Fibroblast of the aortic adventitia (primary cell): ENCODE results near the gene PIPOX. TPM values are rescaled to one million over a fixed set of nuclear protein-coding genes. Genes with fewer than 3 reads are reported as not detected.

Experiments
- DNase-seq: peaks from one replicate; pipeline ENCODE4 v3.0.0-alpha.2; 2010; ENCODE audit warnings: low read depth
- H3K4me3 ChIP-seq: 2 replicates; pipeline ENCODE4 v1.5.1; 2011; ENCODE audit warnings: low read depth, mild to moderate bottlenecking, control low read depth, low read length, moderate library complexity
- total RNA-seq: library from RNA; depleted of rRNA; stranded (reverse); fragments of >200 nt; gene quantifications from 2 replicates; pipeline ENCODE4 v1.2.3, GENCODE V29; 2012; ENCODE audit warnings: low replicate concordance
- TF ChIP-seq, protein P1 (sequence below): IDR thresholded peaks from 2 replicates; pipeline ENCODE4 v1.5.1; 2011; ENCODE audit warnings: mild to moderate bottlenecking, low read length, control low read depth, inconsistent platforms; ENCODE audit not compliant: insufficient read depth

Gene PIPOX
- total RNA-seq, 1 donor: 1.8 TPM

- no peak for DNase-seq
- no peak overlapping the region for H3K4me3 ChIP-seq
- TF ChIP-seq, protein P1, sequence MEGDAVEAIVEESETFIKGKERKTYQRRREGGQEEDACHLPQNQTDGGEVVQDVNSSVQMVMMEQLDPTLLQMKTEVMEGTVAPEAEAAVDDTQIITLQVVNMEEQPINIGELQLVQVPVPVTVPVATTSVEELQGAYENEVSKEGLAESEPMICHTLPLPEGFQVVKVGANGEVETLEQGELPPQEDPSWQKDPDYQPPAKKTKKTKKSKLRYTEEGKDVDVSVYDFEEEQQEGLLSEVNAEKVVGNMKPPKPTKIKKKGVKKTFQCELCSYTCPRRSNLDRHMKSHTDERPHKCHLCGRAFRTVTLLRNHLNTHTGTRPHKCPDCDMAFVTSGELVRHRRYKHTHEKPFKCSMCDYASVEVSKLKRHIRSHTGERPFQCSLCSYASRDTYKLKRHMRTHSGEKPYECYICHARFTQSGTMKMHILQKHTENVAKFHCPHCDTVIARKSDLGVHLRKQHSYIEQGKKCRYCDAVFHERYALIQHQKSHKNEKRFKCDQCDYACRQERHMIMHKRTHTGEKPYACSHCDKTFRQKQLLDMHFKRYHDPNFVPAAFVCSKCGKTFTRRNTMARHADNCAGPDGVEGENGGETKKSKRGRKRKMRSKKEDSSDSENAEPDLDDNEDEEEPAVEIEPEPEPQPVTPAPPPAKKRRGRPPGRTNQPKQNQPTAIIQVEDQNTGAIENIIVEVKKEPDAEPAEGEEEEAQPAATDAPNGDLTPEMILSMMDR: no peak
Observed at GRCh38 chr17:29031488-29031887, 11.5 kb upstream of the PIPOX start.

DNA sequence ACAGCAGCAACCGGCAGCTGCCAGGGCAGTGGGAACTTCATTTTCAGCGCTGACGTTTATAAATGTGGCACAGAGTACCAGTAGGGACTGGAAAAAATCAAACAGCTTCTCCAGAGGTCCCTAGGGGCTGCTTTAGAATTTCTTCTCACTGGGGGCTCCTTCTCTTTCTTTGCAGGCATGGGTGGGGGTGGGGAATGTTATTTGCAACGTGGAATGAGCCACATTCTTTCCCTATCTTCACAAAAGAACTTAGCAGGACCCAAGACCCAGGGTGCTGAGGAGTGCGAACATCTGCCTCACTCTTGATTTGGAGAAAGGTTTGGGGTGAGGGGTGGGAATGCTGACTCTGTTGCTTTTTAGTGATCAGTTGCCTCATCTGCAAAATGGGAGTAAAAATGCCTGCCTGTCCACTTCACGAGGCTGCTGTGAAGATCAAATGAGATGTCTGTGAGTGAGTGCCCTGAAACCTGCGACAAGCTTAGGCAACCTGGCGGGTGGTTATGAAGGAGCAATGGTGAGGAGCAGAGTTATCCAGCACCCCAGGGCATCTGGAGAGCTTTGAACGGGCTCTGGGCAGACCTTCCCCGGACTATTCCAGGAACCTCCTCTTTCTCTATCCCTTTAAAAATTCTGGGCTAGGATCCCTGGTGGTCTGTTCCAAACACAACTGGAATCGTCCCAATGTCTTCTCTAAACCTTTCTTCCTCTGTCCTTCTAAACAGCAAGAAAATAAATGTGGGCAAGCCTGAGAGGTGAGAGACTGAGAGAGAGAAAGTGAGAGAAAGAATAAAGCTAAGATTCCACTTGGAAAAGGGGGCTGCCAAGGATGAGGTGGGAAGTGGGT, 10.7 kb upstream of the PIPOX start:
- DNase-seq: no peak
- H3K4me3 ChIP-seq: no peak overlapping the region
- TF ChIP-seq, protein P1: no peak

- TF ChIP-seq, protein P1: no peak
- H3K4me3 ChIP-seq: no peak overlapping the region
Observed at GRCh38 chr17:29032857-29033197, 10.1 kb upstream of the PIPOX start.

GRCh38 chr17:29034510-29034909, 8.4 kb upstream of the PIPOX start:
- no peak for DNase-seq

More at GRCh38 chr17:29032857-29033197, 10.1 kb upstream of the PIPOX start:
- DNase-seq: no peak

GRCh38 chr17:29036584-29036983, 6.4 kb upstream of the PIPOX start:
- DNase-seq: no peak
- H3K4me3 ChIP-seq: no peak overlapping the region
- TF ChIP-seq, protein P1: no peak

More at GRCh38 chr17:29034510-29034909, 8.4 kb upstream of the PIPOX start:
- TF ChIP-seq, protein P1: no peak
- no peak overlapping the region for H3K4me3 ChIP-seq

GRCh38 chr17:29037739-29038084, 5.2 kb upstream of the PIPOX start:
- TF ChIP-seq, protein P1: no peak
- DNase-seq: no peak
- H3K4me3 ChIP-seq: no peak overlapping the region
